T-helper 1 cell treated with Interleukin-12 subunit alpha and Interleukin-12 subunit beta and Interleukin-4 antibody, amounts not matched to agents 30 μg/mL and 1 μg/mL, for 36 hours (primary cell): ENCODE measurements around the gene CTXN1.

Experiments
- H3K27ac Mint-ChIP-seq: one replicate; pipeline ENCODE4 v1.8.0; 2021; ENCODE audit warnings: mild to moderate bottlenecking, mixed read lengths
- H3K27me3 Mint-ChIP-seq: one replicate; pipeline ENCODE4 v1.8.0; 2021; ENCODE audit warnings: low read depth, mixed read lengths
- H3K36me3 Mint-ChIP-seq: one replicate; pipeline ENCODE4 v1.8.0; 2021; ENCODE audit warnings: low read depth, mixed read lengths
- H3K4me1 Mint-ChIP-seq: one replicate; pipeline ENCODE4 v1.8.0; 2021; ENCODE audit warnings: low read depth, mixed read lengths
- H3K4me3 Mint-ChIP-seq: one replicate; pipeline ENCODE4 v1.8.0; 2021; ENCODE audit warnings: mild to moderate bottlenecking, moderate library complexity, mixed read lengths
- H3K9me3 Mint-ChIP-seq: one replicate; pipeline ENCODE4 v1.8.0; 2021; ENCODE audit warnings: mixed read lengths

Gene CTXN1

DNA sequence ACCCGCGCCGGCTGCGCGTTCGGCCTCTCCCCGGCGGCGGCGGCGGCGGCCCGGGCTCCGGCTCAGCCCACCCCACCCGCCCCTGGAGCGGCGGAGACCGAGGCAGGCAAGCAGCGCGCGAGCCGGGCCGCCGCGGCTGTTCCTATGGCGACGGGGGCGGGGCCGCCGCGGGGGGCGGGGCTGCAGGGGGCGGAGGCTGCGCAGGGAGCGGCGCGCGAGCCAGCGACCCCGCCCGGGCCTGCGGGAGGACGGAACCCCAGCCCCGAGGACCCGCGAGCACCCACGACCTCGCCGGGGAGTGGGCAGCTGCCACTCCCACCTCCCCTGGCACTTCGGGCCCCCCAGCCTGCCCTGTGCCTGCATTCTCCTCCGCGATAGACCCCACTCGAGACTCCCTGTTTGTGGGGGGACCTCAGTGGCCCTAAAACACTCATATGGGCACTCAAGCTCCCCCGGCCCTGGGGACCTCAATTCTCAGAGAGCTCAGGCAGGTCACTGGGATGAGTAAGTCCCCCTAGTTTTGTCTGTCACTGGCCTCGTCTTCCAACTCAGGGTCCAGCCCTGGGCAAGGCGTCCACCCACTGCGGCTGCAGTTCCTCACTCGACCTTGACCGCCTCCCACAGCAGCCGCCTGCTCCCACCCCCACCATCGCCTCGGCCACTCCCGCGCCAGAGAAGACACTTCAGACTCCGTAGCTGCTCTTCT lies at the start of gene CTXN1:
Gene CTXN1 (minus strand): TSS at position 115 of the 706 bp plus-strand sequence. CDS start 597 bp downstream, outside the sequence.
- Mint-ChIP-seq H3K27me3 (no peaks in the 10 kb centered on the region), H3K9me3 (no peaks in the 10 kb centered on the region), H3K27ac (peak within 1 kb of the TSS; percentile 76), H3K36me3 (peaks cover 3% of the 10 kb centered on the region), H3K4me3 (peak within 1 kb of the TSS; percentile 86), H3K4me1 (peaks cover 14% of the 10 kb centered on the region)

DNA sequence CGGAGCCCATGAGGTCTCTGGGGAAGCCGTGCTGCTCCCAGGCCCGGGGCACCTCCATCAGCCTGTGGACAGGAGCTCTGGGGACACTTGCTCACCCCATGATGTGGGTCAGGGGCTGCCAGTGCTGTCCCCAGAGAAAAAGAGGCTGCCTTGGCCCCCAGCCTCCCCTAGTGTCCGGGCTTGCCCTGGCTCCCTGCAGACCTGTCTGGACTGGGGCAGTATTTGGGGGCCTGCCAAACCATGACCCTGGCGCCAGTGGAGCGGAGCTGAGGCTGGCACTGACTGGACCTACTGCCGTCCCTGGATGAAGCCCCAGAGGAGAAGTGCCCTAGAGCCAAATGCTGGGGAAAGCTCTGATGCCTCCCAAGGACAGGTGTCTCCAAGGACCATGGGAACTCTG lies 49.1 kb upstream of the CTXN1 start:
- Mint-ChIP-seq H3K4me3 (no peak overlapping the region), H3K9me3 (no peaks in the 10 kb centered on the region), H3K27ac (no peak overlapping the region), H3K27me3 (no peaks in the 10 kb centered on the region), H3K4me1 (no peaks in the 10 kb centered on the region), H3K36me3 (peaks cover 8% of the 10 kb centered on the region)

- no peaks in the 10 kb centered on the region for H3K9me3 Mint-ChIP-seq
- H3K4me1 Mint-ChIP-seq: no peaks in the 10 kb centered on the region
- H3K27me3 Mint-ChIP-seq: no peaks in the 10 kb centered on the region
- no peak overlapping the region for H3K27ac Mint-ChIP-seq
- no peak overlapping the region for H3K4me3 Mint-ChIP-seq
- H3K36me3 Mint-ChIP-seq: peaks cover 8% of the 10 kb centered on the region
These were observed 47.9 kb upstream of the CTXN1 start for GRCh38 chr19:7973883-7974282.

- Mint-ChIP-seq H3K4me1 (no peaks in the 10 kb centered on the region), H3K27me3 (no peaks in the 10 kb centered on the region), H3K9me3 (no peaks in the 10 kb centered on the region), H3K36me3 (peaks cover 10% of the 10 kb centered on the region), H3K27ac (no peak overlapping the region), H3K4me3 (no peak overlapping the region)
These were observed 45.9 kb upstream of the CTXN1 start for GRCh38 chr19:7971553-7972520.

DNA sequence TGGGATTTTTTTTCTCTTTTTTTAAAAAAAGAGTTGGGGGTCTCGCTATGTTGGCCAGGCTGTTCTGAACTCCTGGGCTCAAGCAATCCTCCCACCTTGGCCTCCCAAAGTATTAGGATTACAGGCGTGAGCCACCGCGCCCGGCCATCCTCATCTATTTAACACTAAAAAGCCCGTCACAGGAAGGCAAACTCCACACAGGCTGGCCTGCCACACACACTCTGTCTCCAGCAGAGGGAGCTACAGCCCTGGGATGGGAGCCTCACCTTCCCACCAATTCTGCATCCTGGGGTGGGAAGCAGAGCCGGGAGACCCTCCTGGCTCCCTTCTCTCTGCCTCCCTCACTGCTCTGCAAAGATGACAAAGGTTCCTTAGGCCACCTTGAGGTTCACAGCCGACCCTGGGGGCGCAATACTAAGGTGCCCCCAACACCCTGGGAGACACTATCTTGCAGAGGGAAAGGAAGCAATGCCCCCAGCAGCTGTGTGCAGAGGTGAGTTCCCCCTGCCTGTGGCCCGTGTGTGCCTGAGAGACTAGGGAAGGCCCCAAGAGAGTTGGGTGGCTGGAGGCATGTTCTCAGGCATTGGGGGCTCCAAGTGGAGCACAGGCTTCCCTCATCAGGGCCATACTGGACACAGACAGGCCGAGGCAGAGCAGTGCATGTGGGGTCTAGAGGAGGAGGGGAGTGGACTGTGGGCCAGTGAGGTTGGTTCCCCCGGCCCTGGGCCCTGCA lies 44.9 kb upstream of the CTXN1 start:
- Mint-ChIP-seq H3K36me3 (peaks cover 15% of the 10 kb centered on the region), H3K27me3 (no peaks in the 10 kb centered on the region), H3K4me3 (no peak overlapping the region), H3K9me3 (no peaks in the 10 kb centered on the region), H3K27ac (no peak overlapping the region), H3K4me1 (no peaks in the 10 kb centered on the region)

DNA sequence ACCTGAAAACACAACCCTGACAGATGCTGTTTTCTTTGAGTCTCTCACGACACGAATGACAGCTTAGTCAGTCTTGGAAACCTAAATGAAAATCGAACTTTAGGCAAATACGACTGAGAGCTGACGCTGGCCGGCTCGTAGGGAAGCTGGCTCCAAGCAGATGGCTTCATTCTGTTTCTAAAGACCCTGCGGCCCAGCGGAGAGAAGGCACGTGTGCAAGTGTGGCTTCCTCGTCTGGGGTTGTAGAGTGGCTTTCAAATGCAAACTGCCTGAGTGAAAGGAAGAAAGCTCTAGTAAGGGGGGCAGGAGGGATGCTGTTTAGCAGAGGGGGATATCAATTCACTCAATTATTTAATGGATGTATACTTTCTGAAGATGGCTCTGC lies 43.6 kb upstream of the CTXN1 start:
- Mint-ChIP-seq H3K4me1 (no peaks in the 10 kb centered on the region), H3K27ac (no peak overlapping the region), H3K4me3 (no peak overlapping the region), H3K27me3 (no peaks in the 10 kb centered on the region), H3K9me3 (no peaks in the 10 kb centered on the region), H3K36me3 (peaks cover 19% of the 10 kb centered on the region)

DNA sequence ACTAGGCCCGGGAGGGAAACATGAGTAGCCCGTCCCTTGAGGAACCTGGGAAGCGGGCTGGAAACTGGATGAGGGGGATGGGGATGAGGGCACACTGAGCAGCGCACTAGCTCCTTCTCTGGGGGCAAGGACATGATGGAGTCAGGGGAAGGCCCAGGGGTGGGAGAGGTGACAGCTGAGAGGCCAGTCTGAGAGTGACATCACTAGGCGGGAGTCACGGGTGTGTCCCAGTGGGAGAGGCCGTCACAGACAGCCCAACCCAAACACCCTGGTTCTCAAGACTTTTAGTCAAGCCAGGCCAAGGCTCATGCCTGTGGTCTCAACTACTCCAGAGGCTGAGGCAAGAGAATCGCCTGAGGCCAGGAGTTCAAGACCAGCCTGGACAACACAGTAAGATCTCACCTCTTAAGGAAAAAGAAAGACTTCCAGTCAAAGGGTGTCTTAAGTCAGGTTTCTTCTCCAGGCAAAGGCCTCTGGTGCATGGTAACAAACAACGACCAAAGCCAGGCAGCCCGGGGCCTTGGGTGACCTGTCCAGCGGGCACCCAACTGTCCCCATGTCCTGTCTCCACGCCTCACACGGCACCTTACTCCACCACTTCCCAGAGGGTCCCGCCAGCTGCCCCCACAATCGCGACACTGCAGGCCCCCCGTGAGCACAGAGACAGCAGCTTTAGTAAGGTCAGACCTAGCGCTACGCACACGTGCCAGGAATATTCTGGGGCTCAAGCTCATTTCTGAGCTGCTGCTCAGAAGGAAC lies 43.0 kb upstream of the CTXN1 start:
- Mint-ChIP-seq H3K27ac (no peak overlapping the region), H3K36me3 (peaks cover 21% of the 10 kb centered on the region), H3K4me1 (no peaks in the 10 kb centered on the region), H3K9me3 (no peaks in the 10 kb centered on the region), H3K4me3 (no peak overlapping the region), H3K27me3 (no peaks in the 10 kb centered on the region)

DNA sequence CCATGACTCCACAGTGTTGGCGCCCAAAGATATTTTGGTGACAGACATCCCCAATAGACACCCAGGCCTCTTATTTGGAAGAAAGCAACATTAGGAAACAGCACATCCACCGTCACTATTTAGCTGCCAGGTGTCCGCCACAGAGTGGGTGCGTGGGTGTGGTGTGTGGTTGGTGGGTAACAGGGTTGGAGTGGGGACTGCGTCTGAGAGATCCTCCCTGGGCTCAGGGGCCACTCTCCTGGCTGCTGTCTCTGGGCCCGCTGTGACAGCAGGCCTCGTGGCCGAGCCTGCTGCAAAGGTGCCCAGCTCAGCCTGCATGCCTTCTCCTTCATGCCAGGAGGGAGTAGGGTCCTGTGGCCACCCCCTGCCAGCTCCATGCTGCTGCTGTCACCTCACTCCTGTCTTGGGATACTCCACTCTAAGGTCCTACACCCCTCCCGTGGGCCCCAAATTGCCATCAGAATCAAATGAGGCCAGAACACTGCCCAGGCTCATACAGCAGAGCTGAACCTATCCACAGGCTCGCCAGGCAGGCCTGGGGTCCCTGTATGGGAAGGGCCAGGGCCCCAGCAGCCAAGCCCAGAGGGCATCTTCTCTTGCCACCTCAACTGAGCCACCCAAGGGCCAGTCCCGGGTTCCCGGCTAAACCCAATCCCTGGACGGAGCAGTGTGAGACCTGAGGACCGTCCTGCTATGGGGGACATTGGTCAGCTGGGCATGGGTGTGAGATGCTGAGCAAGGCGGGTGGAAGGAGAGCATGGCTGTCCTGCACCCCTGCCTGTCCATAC lies 42.3 kb upstream of the CTXN1 start:
- H3K9me3 Mint-ChIP-seq: no peaks in the 10 kb centered on the region
- H3K4me3 Mint-ChIP-seq: no peak overlapping the region
- no peaks in the 10 kb centered on the region for H3K4me1 Mint-ChIP-seq
- H3K36me3 Mint-ChIP-seq: peaks cover 15% of the 10 kb centered on the region
- H3K27ac Mint-ChIP-seq: no peak overlapping the region
- no peaks in the 10 kb centered on the region for H3K27me3 Mint-ChIP-seq

- Mint-ChIP-seq H3K4me3 (no peak overlapping the region), H3K4me1 (no peaks in the 10 kb centered on the region), H3K36me3 (peaks cover 20% of the 10 kb centered on the region), H3K27ac (no peak overlapping the region), H3K27me3 (no peaks in the 10 kb centered on the region), H3K9me3 (no peaks in the 10 kb centered on the region)
These were observed 40.2 kb upstream of the CTXN1 start for GRCh38 chr19:7965921-7966665.

DNA sequence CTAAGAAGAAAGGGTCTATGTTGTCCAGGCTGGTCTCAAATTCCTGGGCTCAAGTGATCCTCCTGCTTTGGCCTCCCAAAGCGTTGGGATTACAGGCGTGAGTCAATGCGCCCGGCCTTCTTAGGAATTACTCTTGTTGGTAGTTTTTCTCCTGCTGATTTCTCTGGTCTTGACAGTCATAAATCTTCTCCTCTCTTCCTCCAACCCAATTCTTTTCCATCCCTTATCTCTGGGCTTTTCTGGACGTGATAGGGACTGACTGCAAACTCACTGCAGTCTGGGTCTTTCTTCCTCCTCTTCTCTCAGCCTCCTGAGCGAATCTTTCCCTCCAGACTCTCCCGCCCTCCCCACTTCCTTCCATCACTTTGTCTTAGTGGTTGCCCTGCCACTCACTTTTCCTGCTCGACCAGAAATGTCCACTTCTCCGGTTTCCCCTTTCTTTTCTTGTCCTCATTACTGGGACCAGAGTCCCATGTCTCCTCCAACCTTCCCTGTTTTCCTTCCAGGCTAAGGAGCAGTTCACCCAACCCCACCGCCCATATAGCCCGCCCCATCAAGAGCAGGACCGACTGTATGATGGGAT lies 39.4 kb upstream of the CTXN1 start:
- Mint-ChIP-seq H3K27ac (no peak overlapping the region), H3K9me3 (no peaks in the 10 kb centered on the region), H3K36me3 (peaks cover 20% of the 10 kb centered on the region), H3K4me3 (no peak overlapping the region), H3K27me3 (no peaks in the 10 kb centered on the region), H3K4me1 (no peaks in the 10 kb centered on the region)

DNA sequence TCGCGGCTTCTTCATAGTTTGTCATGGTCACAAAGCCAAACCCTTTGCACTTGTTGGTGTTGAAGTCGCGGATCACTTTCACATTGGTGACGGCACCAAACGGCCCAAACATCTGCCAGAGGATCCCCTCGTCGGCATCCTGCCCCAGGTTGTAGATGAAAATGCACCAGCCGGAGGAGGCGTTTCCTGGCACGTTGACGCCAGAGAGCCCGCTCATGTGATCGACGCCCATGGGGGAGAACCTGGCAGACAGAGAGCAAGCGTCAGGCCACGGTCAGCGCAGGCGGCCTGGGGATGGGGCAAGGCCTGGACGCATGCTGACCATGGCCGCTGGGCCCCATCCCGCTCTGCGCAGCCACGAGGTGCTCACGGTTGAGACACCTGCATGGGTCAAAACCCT lies 37.6 kb upstream of the CTXN1 start:
- Mint-ChIP-seq H3K4me1 (no peaks in the 10 kb centered on the region), H3K4me3 (no peak overlapping the region), H3K27ac (no peak overlapping the region), H3K36me3 (peaks cover 19% of the 10 kb centered on the region), H3K27me3 (no peaks in the 10 kb centered on the region), H3K9me3 (no peaks in the 10 kb centered on the region)

DNA sequence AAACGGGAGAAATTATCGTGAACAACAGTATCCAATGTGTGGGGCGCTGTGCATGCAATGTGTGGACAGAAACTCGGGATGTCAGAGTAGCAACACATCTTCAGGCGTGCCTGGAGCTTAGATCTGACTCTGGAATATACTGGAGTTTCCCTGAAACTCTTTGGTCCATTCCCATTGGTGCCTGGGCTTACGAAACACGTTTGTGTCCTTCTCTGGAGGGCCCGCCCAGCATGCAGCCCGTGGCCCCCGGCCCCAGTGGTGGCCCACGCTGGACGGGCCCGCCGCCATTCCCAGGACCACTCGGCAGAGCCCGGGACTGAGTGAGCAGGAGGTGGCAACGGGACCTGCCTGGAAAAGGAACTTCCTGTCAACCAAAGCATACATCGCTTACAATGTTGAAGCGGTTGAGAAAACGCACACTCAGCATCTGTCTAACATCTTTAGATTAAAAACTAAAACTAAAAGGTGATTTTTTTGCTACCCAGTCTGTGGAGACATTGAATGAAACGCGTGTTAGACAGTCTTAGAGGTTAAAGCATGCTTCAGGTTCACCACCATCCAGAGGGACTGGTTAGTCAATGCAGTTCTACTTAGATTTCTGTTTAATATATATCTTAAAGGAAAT lies 36.8 kb upstream of the CTXN1 start:
- H3K36me3 Mint-ChIP-seq: peaks cover 19% of the 10 kb centered on the region
- H3K4me3 Mint-ChIP-seq: no peak overlapping the region
- no peak overlapping the region for H3K27ac Mint-ChIP-seq
- H3K9me3 Mint-ChIP-seq: no peaks in the 10 kb centered on the region
- H3K27me3 Mint-ChIP-seq: no peaks in the 10 kb centered on the region
- H3K4me1 Mint-ChIP-seq: no peaks in the 10 kb centered on the region
